Measurements from ENCODE around the gene PRH1. TPM values are rescaled to one million over a fixed set of nuclear protein-coding genes. Genes with fewer than 3 reads are reported as not detected.

PRH1 gene
- total RNA-seq, 1 experiment from 2014 or later = 5.9 TPM

- TF ChIP-seq REST (IDR thresholded peaks at IDR 0.05; ENCODE audit: low read depth) (no peak), TCF7L2 (IDR thresholded peaks at IDR 0.05; ENCODE audit: borderline replicate concordance, extremely low read depth, insufficient read depth, insufficient read length) (no peak), SIN3A (IDR thresholded peaks at IDR 0.05; ENCODE audit: low read depth) (no peak), MAX (IDR thresholded peaks at IDR 0.05) (no peak), EZH2phosphoT487 (IDR thresholded peaks at IDR 0.05; ENCODE audit: borderline replicate concordance) (no peak)
Measured at GRCh38 chr12:10900972-10901371, 16.9 kb upstream of the PRH1 start (continued).

- DNase-seq (ENCODE audit: low read depth, low spot score) = no peak
- CTCF ChIA-PET = no interaction called here
Measured at GRCh38 chr12:10900530-10900929, 16.5 kb upstream of the PRH1 start.

More at GRCh38 chr12:10900530-10900929, 16.5 kb upstream of the PRH1 start:
- intact Hi-C loops (cut with micrococcal nuclease) = no loop called here
- Histone ChIP-seq H3K4me1 (ENCODE audit: control insufficient read depth in 1 of 2, insufficient read depth in 2 of 2, low read length in 2 of 2) (no peaks in the 10 kb centered on the region), H3K9me2 (ENCODE audit: insufficient read depth) (no peaks in the 10 kb centered on the region), H3K4me3 (replicated peaks in 1 of 2; ENCODE audit: low read depth in 1 of 2, low read length in 2 of 2) (no peak overlapping the region), H3K9ac (ENCODE audit: low read length) (no peak overlapping the region), H3K27ac (ENCODE audit: low read depth, low read length) (no peak overlapping the region), H3K27me3 (ENCODE audit: insufficient read depth, low read length) (no peaks in the 10 kb centered on the region), H3K79me2 (ENCODE audit: insufficient read depth, low read length) (no peaks in the 10 kb centered on the region; the same call in 1 of the 2 replicates), H2AFZ (ENCODE audit: low read depth, low read length, poor library complexity, severe bottlenecking) (no peak overlapping the region), H3K4me2 (ENCODE audit: low read length) (no peak overlapping the region), H4K20me1 (ENCODE audit: insufficient read depth) (no peaks in the 10 kb centered on the region), H3K36me3 (ENCODE audit: control insufficient read depth in 1 of 2, insufficient read depth in 2 of 2, low read length in 2 of 2) (0 out of 4 replicates have a peak, but pooled peaks cover 0 to 3% of the 10 kb centered on the region in 2 experiments), H3K9me3 (ENCODE audit: control insufficient read depth in 1 of 2, insufficient read depth in 1 of 2, low read depth in 1 of 2, low read length in 2 of 2) (peaks cover 0 to 7% of the 10 kb centered on the region in 2 experiments; a peak in 2 of 4 replicates)
- BruUV-seq (replicated peaks) = no TSS peak
- ChIA-PET POLR2A (no interaction called here), RAD21 (ENCODE audit: low non-redundant PET in 1 of 2, low total read pairs in 2 of 2, uncharacterized antibody in 2 of 2, unreplicated experiment in 2 of 2) (no interaction called here)
- TF ChIP-seq ELF1 (IDR thresholded peaks at IDR 0.05; ENCODE audit: borderline replicate concordance, low read depth) (no peak), POLR2AphosphoS5 (IDR thresholded peaks at IDR 0.05; ENCODE audit: low read depth, low read length) (no peak), ATF3 (IDR thresholded peaks at IDR 0.05) (no peak), CTCF (IDR thresholded peaks at IDR 0.05 in 2 of 3, conservative IDR thresholded peaks at IDR 0.05 in 1 of 3; ENCODE audit: borderline replicate concordance in 1 of 3, insufficient read depth in 1 of 3, low read depth in 2 of 3, low read length in 2 of 3) (no peak), ZBTB33 (IDR thresholded peaks at IDR 0.05; ENCODE audit: extremely low read depth, insufficient replicate concordance, low read length) (no peak), EZH2 (IDR thresholded peaks at IDR 0.05) (no peak), SP1 (IDR thresholded peaks at IDR 0.05; ENCODE audit: low read depth) (no peak), POLR2A (IDR thresholded peaks at IDR 0.05; ENCODE audit: borderline replicate concordance, extremely low read depth, insufficient read depth, insufficient read length) (no peak), SIN3A (IDR thresholded peaks at IDR 0.05; ENCODE audit: low read depth) (no peak), ZNF274 (IDR thresholded peaks at IDR 0.05; ENCODE audit: low read depth, low read length) (no peak), TCF7L2 (IDR thresholded peaks at IDR 0.05; ENCODE audit: borderline replicate concordance, extremely low read depth, insufficient read depth, insufficient read length) (no peak), FOSL1 (IDR thresholded peaks at IDR 0.05; ENCODE audit: low read depth) (no peak)
- no peak for ATAC-seq

All from HCT116 (cell line).